T-cell (primary cell): ENCODE measurements around the gene MAGEA9. TPM values are rescaled to one million over a fixed set of nuclear protein-coding genes. Genes with fewer than 3 reads are reported as not detected.
"Not testable (repeated sequence)": the region's sequence is repeated elsewhere in the genome, so short reads cannot be mapped to it uniquely, and the experiment has no call there.

Experiments used
- ATAC-seq, 4 experiments: fragments of 200-7000 bp in 3 of 4; fragments of 150-1000 bp in 1 of 4; cut with Tn5 transposase; replicated peaks in 1 of 4; 1 replicate in 3 of 4; 2 replicates in 1 of 4; pipeline ENCODE4 v1.10.0; 2021; ENCODE audit warnings: moderate library complexity in 3 of 4, mild to moderate bottlenecking in 2 of 4, moderate number of reproducible peaks in 1 of 4
- CTCF ChIA-PET, 2 donors: fragments of 300-600 bp; sonication (Branson Sonifier 250); formaldehyde crosslinking; loops; one replicate each; lab custom pipeline; 2022; ENCODE audit warnings: antibody characterized with exemption in 2 of 2; lab: Charles Lee
- POLR2A ChIA-PET, 2 donors: fragments of 300-600 bp; sonication (Branson Sonifier 250); formaldehyde crosslinking; loops; one replicate each; lab custom pipeline; 2022; ENCODE audit warnings: antibody characterized with exemption in 2 of 2; lab: Charles Lee
- DNase-seq, 35 experiments: peaks; one replicate each; pipeline versions ENCODE4 v3.0.0 to v3.0.0-alpha.2; 2013 to 2023
- H3K27ac ChIP-seq: one replicate; pipeline ENCODE4 v1.5.1; 2013; ENCODE audit warnings: low read length
- H3K27me3 ChIP-seq, 2 experiments: replicated peaks in 1 of 2; 1 replicate in 1 of 2; 2 replicates in 1 of 2; pipeline versions ENCODE4 v1.6.1 to v1.7.0; 2013; ENCODE audit warnings: low read length in 1 of 2, mixed read lengths in 1 of 2; ENCODE audit not compliant: control insufficient read depth in 2 of 2, insufficient read depth in 2 of 2; ENCODE audit errors: extremely low read depth in 1 of 2
- H3K36me3 ChIP-seq, 2 donors: 1 replicate in 1 of 2; 2 replicates in 1 of 2; pipeline versions ENCODE4 v1.6.1 to v1.7.0; 2013; ENCODE audit warnings: low read length in 1 of 2; ENCODE audit not compliant: control insufficient read depth in 2 of 2, insufficient read depth in 1 of 2; ENCODE audit errors: extremely low read depth in 1 of 2
- H3K4me1 ChIP-seq, 2 experiments: 1 replicate in 1 of 2; 2 replicates in 1 of 2; pipeline versions ENCODE4 v1.6.1 to v1.7.0; 2013; ENCODE audit warnings: low read length in 2 of 2, mixed read lengths in 1 of 2; ENCODE audit not compliant: insufficient read depth in 2 of 2, control insufficient read depth in 1 of 2; ENCODE audit errors: extremely low read depth in 1 of 2
- H3K4me3 ChIP-seq, 2 donors: 1 replicate in 1 of 2; 2 replicates in 1 of 2; pipeline versions ENCODE4 v1.5.1 to v1.7.0; 2013; ENCODE audit warnings: mild to moderate bottlenecking in 2 of 2, low read length in 1 of 2, moderate library complexity in 1 of 2; ENCODE audit not compliant: control insufficient read depth in 1 of 2; ENCODE audit errors: extremely low read depth in 1 of 2
- H3K9me3 ChIP-seq: 2 replicates; pipeline ENCODE4 v1.7.0; 2013
- H3K27ac Mint-ChIP-seq, 2 donors: one replicate each; pipeline ENCODE4 v1.8.0; 2020 to 2021; ENCODE audit warnings: mild to moderate bottlenecking in 2 of 2, mixed read lengths in 2 of 2
- H3K27me3 Mint-ChIP-seq, 2 donors: one replicate each; pipeline ENCODE4 v1.8.0; 2021 to 2022; ENCODE audit warnings: mixed read lengths in 2 of 2
- H3K36me3 Mint-ChIP-seq: one replicate; pipeline ENCODE4 v1.8.0; 2021; ENCODE audit warnings: mixed read lengths
- H3K4me1 Mint-ChIP-seq, 3 donors: one replicate each; pipeline ENCODE4 v1.8.0; 2020 to 2022; ENCODE audit warnings: mixed read lengths in 3 of 3, mild to moderate bottlenecking in 1 of 3
- H3K4me3 Mint-ChIP-seq, 3 donors: one replicate each; pipeline ENCODE4 v1.8.0; 2020 to 2022; ENCODE audit warnings: mild to moderate bottlenecking in 3 of 3, mixed read lengths in 3 of 3, moderate library complexity in 3 of 3
- H3K9me3 Mint-ChIP-seq, 3 donors: one replicate each; pipeline ENCODE4 v1.8.0; 2020 to 2022; ENCODE audit warnings: mixed read lengths in 3 of 3
- WGBS: methylation state at CpG from one replicate; pipeline ENCODE4 v1.1.5; 2013; ENCODE audit warnings: missing lambda C conversion rate; ENCODE audit not compliant: insufficient coverage; 5-methylcytosine and 5-hydroxymethylcytosine counted together
- total RNA-seq, 35 experiments: library from RNA in 6 of 35; stranded (reverse) in 6 of 35; fragments of 120-200 nt in 1 of 35; gene quantifications; one replicate each; pipeline versions ENCODE4 v1.2.1 to v1.2.4 and lab custom pipeline; 2013 to 2026

Gene MAGEA9, protein sequence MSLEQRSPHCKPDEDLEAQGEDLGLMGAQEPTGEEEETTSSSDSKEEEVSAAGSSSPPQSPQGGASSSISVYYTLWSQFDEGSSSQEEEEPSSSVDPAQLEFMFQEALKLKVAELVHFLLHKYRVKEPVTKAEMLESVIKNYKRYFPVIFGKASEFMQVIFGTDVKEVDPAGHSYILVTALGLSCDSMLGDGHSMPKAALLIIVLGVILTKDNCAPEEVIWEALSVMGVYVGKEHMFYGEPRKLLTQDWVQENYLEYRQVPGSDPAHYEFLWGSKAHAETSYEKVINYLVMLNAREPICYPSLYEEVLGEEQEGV
- total RNA-seq (not detected), total RNA-seq (lab: John Stamatoyannopoulos, UW) (0 reads per million in 29 experiments)
- not detected for total RNA-seq (2013)

- H3K4me3 ChIP-seq, H3K36me3 Mint-ChIP-seq, H3K4me1 ChIP-seq, POLR2A ChIA-PET, H3K4me3 Mint-ChIP-seq, H3K27me3 Mint-ChIP-seq, CTCF ChIA-PET, H3K27me3 ChIP-seq, H3K9me3 Mint-ChIP-seq, DNase-seq, ATAC-seq, H3K27ac ChIP-seq, H3K27ac Mint-ChIP-seq, H3K36me3 ChIP-seq, H3K9me3 ChIP-seq, H3K4me1 Mint-ChIP-seq: not testable (repeated sequence)
- WGBS = no CpG with 5 or more reads among the region's 14 CpGs
These were observed at the start of gene MAGEA9 for GRCh38 chrX:149781727-149782126. Gene MAGEA9 (plus strand): TSS chrX:149781930. CDS start chrX:149786211, 4,281 bp downstream.

DNA sequence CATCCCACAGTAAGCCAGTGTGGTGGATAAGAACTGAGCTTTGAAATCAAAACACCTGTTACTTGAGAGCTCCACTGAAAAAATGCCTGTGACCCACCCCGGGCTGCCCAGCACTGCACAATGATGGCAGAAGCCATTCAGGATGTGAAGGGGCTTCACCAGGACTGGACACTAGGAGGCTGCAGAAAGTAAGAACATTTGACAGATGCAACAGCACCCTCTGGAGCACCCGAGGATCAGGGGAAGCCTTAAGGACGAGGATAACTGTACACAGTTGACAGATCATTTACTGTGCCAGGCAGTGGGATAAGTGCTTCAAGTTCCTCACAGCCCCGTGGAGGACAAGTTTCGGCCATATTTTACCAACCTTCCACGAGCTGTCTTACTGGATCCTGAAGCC, 39.5 kb upstream of the MAGEA9 start:
- ATAC-seq, POLR2A ChIA-PET, CTCF ChIA-PET, H3K4me3 Mint-ChIP-seq, H3K27ac ChIP-seq, H3K4me1 ChIP-seq, H3K4me3 ChIP-seq, DNase-seq, H3K9me3 Mint-ChIP-seq, H3K36me3 ChIP-seq, H3K27ac Mint-ChIP-seq, H3K9me3 ChIP-seq, H3K27me3 Mint-ChIP-seq, H3K4me1 Mint-ChIP-seq, H3K36me3 Mint-ChIP-seq, H3K27me3 ChIP-seq: not testable (repeated sequence)
- no CpG with 5 or more reads among the region's 6 CpGs for WGBS

GRCh38 chrX:149746390-149747007, 35.2 kb upstream of the MAGEA9 start:
- ATAC-seq, H3K9me3 Mint-ChIP-seq, H3K36me3 ChIP-seq, H3K4me1 ChIP-seq, CTCF ChIA-PET, H3K27me3 Mint-ChIP-seq, H3K9me3 ChIP-seq, H3K27me3 ChIP-seq, H3K27ac Mint-ChIP-seq, H3K4me3 ChIP-seq, H3K4me1 Mint-ChIP-seq, H3K27ac ChIP-seq, DNase-seq, POLR2A ChIA-PET, H3K36me3 Mint-ChIP-seq, H3K4me3 Mint-ChIP-seq: not testable (repeated sequence)
- WGBS = no CpG with 5 or more reads among the region's 6 CpGs

DNA sequence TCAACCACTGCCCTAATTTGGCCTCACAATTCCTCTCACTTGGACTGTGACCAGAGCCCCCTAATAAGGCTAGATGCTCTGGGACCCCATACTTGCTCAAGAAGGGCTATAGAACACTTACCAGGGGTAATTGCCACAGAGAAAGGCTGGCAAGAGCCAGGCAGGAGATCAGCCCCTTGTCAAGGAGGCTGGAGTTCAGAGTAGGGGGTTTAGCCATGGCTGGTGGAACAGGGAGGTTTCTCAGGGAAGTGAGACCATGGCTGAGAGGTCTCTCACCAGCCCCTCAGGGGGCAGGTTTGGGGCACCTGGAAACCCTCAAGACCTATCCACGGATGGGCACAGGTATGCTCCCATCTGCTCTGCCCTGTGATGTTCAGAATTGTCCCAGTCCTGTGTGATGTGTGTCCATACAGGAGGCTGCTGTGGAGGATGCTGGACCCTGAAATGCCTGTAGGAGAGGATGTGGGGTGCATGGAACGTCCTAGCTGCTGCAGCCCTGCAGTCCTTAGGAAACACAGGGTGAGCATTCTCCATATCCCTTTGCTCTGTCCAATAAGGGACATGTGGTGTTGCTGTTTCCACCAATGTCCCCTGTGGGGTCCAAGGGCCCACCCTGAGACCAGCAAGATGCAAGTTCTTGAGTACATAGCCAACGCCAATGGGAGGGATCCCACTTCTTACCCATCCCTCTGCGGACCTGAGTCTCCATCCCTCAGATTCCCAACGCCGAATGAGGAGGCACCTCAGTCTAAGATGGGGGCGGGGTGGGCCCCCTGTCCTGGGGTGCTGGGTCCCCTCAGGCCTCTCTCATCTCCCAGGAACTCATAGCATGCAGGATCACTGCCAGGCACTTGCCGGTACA, 24.3 kb upstream of the MAGEA9 start:
- POLR2A ChIA-PET = no interaction called here
- H3K4me3 Mint-ChIP-seq = no peak overlapping the region

DNA sequence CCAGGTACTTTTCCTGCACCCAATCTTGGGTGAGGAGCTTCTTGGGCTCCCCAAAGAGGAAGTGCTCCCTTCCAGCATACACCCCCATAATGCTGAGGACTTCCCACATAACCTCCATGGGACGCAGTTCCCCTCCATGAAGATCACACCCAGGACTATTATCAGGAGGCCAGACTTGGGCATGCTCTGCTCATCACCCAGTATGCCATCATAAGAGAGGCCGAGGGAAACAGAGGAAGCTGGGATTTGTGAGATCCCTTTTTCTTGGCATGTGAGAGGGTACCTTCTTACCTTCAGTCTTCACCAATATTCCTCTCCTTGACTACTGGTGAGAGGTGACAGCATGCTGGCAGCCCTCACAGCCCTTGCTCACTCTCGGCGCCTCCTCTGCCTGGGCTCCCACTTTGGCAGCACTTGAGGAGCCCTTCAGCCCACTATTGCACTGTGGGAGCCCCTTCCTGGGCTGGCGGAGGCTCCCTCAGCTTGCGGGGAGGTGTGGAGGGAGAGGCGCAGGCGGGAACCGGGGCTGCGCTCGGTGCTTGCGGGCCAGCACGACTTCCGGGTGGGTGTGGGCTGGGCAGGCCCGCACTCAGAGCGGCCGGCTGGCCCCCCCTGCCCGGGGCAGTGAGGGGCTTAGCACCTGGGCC, 23.5 kb upstream of the MAGEA9 start:
- Mint-ChIP-seq H3K4me1 (no peaks in the 10 kb centered on the region), H3K9me3 (no peaks in the 10 kb centered on the region), H3K27ac (no peak overlapping the region), H3K4me3 (no peak overlapping the region), H3K27me3 (peaks cover 1 to 19% of the 10 kb centered on the region in 2 donors), H3K36me3 (no peaks in the 10 kb centered on the region)
- CTCF ChIA-PET = no interaction called here
- DNase-seq = no peak
- H3K36me3 ChIP-seq = no peaks in the 10 kb centered on the region
- no peak for ATAC-seq
- WGBS = 91% methylated on average over 9 of the region's 18 CpGs
- H3K27me3 ChIP-seq = peaks cover 0 to 4% of the 10 kb centered on the region in 2 experiments
- no peaks in the 10 kb centered on the region for H3K4me1 ChIP-seq
- POLR2A ChIA-PET = no interaction called here
- no peak overlapping the region for H3K27ac ChIP-seq
- H3K9me3 ChIP-seq = no peaks in the 10 kb centered on the region
- H3K4me3 ChIP-seq = no peak overlapping the region

More for the DNA sequence above, 24.3 kb upstream of the MAGEA9 start:
- H3K36me3 Mint-ChIP-seq = no peaks in the 10 kb centered on the region
- no peaks in the 10 kb centered on the region for H3K9me3 ChIP-seq
- no peaks in the 10 kb centered on the region for H3K36me3 ChIP-seq
- ATAC-seq = no peak
- no peak overlapping the region for H3K27ac Mint-ChIP-seq
- peaks cover 0 to 4% of the 10 kb centered on the region in 2 experiments for H3K27me3 ChIP-seq
- H3K4me1 ChIP-seq = no peaks in the 10 kb centered on the region
- no peaks in the 10 kb centered on the region for H3K4me1 Mint-ChIP-seq
- no peaks in the 10 kb centered on the region for H3K9me3 Mint-ChIP-seq
- DNase-seq = no peak
- H3K27ac ChIP-seq = no peak overlapping the region
- H3K27me3 Mint-ChIP-seq = peaks cover 1 to 19% of the 10 kb centered on the region in 2 donors
- no peak overlapping the region for H3K4me3 ChIP-seq
- CTCF ChIA-PET = no interaction called here
- no CpG with 5 or more reads among the region's 8 CpGs for WGBS

DNA sequence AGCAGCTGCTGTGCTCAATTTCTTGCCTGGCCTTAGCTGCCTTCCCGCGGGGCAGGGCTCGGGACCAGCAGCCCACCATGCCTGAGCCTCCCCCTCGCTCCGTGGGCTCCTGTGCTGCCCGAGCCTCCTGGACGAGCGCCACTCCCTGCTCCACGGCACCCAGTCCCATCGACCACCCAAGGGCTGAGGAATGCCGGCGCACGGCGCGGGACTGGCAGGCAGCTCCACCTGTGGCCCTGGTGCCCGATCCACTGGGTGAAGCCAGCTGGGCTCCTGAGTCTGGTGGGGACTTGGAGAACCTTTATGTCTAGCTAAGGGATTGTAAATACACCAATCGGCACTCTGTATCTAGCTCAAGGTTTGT, 23.0 kb upstream of the MAGEA9 start:
- H3K27me3 ChIP-seq, ATAC-seq, H3K9me3 Mint-ChIP-seq, H3K4me1 Mint-ChIP-seq, H3K27ac Mint-ChIP-seq, CTCF ChIA-PET, H3K4me3 Mint-ChIP-seq, H3K36me3 Mint-ChIP-seq, H3K27ac ChIP-seq, H3K4me3 ChIP-seq, DNase-seq, H3K4me1 ChIP-seq, H3K9me3 ChIP-seq, H3K36me3 ChIP-seq, POLR2A ChIA-PET: not testable (repeated sequence)
- peaks cover 1 to 16% of the 10 kb centered on the region in 2 donors for H3K27me3 Mint-ChIP-seq
- WGBS = no CpG with 5 or more reads among the region's 17 CpGs
